ENCODE measurements around the gene SIL1.
"Not testable (repeated sequence)": the region's sequence is repeated elsewhere in the genome, so short reads cannot be mapped to it uniquely, and the experiment has no call there.

The SIL1 gene

GRCh38 chr5:139197710-139198669 is at the start of gene SIL1:
TSS of gene SIL1 (minus strand) at chr5:139198368. CDS start at chr5:139127843, 70,525 bp downstream.
- peak; percentile 99 for DNase-seq (ENCODE audit: low spot score)

DNA sequence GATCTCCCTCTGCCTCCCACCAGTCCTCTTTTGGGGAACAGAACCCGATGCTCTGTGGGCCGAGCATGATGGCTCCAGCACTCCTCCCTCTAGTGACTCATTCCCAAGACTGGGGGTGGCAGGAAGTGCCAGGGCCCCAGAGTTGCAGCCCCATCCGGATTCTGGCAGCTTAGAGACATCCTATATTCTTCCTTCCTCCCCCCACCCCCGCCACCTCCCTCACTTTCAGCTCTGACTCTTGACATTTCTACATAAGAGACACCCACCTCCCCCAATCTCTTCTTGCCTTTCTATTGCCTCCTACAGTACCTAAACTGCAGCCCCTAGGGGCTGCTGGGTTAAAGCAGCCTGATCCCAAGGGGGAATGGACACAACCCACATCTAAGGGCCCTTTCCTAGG is 48.2 kb upstream of the SIL1 start:
- DNase-seq (ENCODE audit: low spot score), result peak; percentile 83

GRCh38 chr5:139245637-139246339 is 47.6 kb upstream of the SIL1 start:
- no peak for DNase-seq (ENCODE audit: low spot score)

GRCh38 chr5:139243425-139243970 is 45.3 kb upstream of the SIL1 start:
- no peak for DNase-seq (ENCODE audit: low spot score)

DNA sequence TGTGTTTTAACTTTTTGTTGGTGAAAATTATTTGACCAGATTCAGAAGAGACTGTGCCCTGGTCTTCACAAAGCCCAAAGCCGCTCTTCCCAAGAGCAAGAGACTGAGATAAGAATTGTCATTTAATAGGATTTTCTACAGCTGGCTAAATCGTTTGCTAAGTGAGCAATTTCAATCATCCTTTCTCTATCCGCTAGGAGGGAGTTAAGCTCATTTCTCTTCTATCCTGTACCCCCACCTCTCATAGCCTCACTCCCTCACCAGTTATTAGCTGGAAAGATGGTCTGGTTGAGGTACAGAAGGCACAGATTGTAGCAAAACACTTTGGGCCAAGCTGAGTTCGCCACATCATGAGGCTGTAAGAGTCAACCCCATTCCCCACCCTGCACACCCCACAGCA is 43.0 kb upstream of the SIL1 start:
- DNase-seq (ENCODE audit: low spot score), result no peak

DNA sequence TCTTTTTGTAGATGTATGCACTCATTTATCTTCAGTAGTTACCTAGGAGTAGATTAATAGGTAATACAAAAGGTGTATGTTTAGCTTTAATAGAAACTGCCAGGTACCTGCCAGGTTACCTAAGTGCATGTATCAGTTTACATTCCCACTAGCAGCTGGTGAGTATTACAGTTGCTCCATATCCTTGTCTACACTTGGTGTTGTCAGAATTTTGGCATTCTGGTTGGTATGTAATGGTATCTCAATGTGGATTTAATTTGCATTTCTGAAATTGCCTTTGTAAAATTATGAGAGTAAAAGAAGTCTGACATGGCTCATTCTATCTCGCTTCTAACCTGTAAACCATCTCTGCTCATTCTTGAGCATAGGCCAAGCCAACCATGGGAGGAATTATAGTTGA is 38.3 kb upstream of the SIL1 start:
- DNase-seq (ENCODE audit: low spot score), result no peak

GRCh38 chr5:139232147-139232724 is 34.1 kb upstream of the SIL1 start:
- no peak for DNase-seq (ENCODE audit: low spot score)

- no peak for DNase-seq (ENCODE audit: low spot score)
Measured at GRCh38 chr5:139228201-139228803, 30.1 kb upstream of the SIL1 start.

- DNase-seq (ENCODE audit: low spot score), result no peak
Measured at GRCh38 chr5:139226131-139226530, 28.0 kb upstream of the SIL1 start.

DNA sequence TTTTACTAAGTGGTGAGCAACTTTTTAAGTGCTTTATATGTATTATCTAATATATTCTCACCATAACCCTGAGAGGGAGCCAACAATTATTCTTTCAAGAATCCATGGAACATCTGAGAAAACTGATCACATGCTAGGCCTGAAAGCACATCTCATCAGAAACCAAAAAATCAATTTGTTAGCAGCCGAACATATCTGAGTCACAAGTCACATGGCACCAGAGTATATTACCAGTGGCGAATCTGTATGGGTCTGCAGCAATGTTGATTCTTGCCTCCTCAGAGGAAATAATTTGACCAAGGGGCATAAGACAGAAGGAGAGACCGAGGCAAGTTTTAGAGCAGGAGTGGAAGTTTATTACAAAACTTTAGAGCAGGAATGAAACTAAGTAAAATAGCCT is 25.3 kb upstream of the SIL1 start:
- DNase-seq (ENCODE audit: low spot score), result no peak

DNA sequence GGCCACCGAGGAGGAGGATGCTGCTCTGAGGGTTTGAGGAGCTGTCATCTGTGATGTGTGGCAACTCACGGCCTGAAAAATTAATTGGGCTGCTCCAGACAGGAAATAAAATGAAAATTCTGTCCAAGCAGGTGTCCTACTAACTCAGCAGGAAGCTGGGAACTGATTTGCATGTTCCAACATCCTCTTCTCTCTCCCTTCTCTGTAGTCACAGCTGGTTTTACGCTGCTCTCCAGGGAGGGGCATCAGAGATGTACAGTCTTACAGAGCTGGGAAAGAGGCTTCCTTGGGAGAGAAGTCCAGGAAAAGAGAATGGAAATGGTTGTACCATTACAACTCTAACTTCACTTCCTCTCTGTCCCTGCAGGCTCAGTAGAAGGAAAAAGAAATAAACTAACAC is 24.2 kb upstream of the SIL1 start:
- DNase-seq (ENCODE audit: low spot score), result no peak

- not testable (repeated sequence) for DNase-seq (ENCODE audit: low spot score)
Measured at GRCh38 chr5:139218038-139218437, 19.9 kb upstream of the SIL1 start.

DNA sequence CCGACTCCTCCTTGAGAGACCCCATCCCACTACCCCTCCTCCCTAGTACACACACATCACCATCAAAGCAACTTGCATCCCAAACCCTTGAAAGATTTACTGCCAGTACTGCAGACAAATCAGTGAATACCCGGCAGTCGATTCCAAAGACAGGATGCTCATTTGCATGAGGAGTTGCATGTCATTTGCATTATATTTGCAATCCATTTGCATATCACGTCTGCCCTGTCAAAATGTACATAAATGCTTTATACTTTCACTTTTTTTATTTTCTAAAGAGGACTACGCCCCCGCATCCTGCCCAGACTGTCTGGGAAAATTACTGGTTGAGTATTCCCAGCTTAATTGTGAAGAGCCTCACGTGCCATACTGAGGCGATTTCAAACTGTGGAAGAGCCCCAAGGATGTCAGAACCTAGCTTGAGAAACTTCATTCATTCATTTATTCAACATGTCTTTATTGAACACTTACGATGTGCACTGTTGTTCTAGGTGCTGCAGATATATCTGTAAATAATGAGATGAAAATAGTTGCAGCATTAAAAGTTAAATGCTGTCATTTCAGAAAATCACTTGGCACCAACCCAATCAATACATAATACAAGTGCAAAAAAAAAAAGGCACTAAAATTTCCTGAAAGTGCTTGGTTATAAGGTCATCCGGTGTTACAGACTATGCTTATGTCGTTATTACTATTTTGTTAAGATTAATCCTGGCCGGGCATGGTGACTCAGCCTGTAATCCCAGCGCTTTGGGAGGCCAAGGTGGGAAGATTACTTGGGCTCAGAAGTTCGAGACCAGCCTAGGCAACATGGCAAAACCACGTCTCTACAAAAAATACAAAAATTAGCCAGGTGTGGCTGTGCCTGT is 17.2 kb upstream of the SIL1 start:
- DNase-seq (ENCODE audit: low spot score), result no peak

- no peak for DNase-seq (ENCODE audit: low spot score)
Measured at GRCh38 chr5:139214646-139215045, 16.5 kb upstream of the SIL1 start.

DNA sequence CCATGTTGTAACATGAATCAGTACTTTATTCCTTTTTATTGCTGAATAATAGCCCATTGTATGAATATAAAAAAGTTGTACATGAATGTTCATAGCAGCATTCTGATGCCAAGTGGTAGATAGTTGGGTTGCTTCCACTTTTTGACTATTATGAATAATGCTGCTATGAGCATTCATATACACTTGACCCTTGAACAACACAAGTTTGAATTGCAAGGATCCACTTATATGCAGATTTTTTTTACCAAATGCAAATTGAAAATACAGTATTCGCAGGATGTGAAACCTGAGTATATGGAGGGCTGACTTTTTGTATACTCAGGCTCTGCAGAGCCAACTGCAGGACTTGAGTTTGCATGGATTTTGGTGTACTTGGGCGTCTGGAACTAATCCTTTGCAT is 14.7 kb upstream of the SIL1 start:
- DNase-seq (ENCODE audit: low spot score), result no peak

- no peak for DNase-seq (ENCODE audit: low spot score)
Measured at GRCh38 chr5:139212486-139212885, 14.3 kb upstream of the SIL1 start.

DNA sequence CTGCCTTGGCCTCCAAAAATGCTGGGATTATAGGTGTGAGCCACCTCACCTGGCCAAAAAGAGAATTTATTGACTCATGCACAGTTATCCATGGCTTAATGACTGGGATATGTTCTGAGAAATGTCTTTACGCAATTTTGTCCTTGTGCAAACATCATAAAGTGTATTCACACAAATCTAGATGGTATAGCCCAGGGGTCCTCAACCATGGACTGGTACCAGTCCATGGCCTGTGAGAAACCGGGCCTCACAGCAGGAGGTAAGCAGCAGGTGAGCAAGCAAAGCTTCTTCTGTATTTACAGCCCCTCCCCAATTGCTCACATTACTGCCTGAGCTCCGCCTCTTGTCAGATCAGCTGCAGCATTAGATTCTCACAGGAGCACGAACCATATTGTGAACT is 12.4 kb upstream of the SIL1 start:
- DNase-seq (ENCODE audit: low spot score), result no peak

GRCh38 chr5:139207297-139208000 is 9.3 kb upstream of the SIL1 start:
- DNase-seq (ENCODE audit: low spot score), result no peak

DNA sequence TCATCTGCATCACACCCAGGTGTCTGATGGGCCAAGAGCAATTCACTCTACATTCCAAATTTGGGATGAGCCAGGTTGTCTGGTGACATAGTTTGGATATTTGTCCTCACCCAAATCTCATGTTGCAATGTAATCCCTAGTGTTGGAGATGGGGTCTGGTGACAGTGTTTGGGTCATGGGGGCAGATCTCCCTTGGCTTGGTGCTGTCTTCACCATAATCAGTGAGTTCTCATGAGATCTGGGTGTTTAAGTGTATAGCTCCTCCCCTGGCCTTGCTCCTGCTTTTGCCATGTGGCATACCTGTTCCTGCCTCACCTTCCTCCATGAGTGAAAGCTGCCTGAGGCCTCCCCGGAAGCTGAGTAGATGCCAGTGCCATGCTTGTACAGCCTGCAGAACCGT is 7.4 kb upstream of the SIL1 start:
- DNase-seq (ENCODE audit: low spot score), result no peak

DNA sequence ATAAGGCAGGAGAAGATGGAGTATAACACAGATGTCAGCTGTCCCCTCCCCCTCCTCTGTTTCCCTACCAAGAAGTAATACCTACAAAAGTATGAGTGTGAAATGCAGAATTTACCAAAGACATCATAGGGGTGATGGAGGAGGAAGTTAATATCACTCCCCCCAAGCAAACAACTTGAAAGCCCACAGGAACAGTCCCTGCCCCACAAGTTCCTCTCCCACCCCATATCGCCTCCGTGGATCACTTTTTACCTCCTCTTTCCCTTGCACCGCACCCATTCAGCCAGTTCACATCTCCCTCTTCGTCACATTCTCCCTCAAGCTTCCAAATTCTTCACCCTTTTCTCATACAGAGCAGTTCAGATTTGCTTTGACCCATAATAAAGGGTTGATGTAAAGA is 7.0 kb upstream of the SIL1 start:
- no peak for DNase-seq (ENCODE audit: low spot score)

DNA sequence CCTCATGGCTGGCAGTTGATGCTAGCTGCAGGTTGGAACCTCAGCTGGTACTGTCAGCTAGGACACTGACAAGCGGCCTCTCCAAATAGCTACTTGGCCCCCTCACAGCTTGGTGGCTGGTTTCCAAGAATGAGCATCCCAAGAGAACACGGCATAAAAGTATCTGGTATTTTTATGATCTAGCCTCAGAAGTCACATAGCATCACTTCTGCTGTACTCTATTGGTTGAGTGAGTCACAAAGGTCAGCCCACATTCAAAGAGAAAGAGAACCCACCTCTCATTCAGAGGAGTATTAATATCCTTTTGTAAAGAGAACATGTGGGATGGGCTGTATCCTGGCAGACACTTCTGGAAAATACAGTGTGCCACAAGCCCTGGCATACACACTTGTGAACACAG is 6.0 kb upstream of the SIL1 start:
- no peak for DNase-seq (ENCODE audit: low spot score)
